ENCODE results near the gene ZFHX3. TPM values are rescaled to one million over a fixed set of nuclear protein-coding genes. Genes with fewer than 3 reads are reported as not detected.

Gene ZFHX3
- total and polyA plus RNA-seq, 9 of the 15 experiments (the other 6 are each of a cell fraction or from before 2014, with no cell fraction given), result 0.01 to 0.23 (median 0.06) TPM; not detected in 4

DNA sequence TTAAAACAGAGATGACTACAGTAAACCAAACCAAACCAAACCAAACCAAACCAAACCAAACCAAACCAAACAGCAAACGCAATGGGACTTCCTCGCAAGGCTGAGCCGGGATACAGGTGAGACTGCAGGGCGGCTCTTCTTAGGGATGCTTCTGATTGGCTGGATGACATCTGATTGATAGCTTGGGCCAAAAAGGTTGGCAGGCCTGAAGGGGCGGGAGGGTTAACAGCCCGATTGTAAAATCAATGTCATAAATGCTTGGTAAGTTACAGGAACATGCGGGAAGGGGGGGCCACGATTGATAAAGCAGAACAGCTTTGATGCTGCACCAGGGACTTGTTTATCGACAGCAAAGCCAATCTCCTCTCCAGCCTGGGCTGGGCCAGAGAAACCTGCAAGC is 86.1 kb downstream of the ZFHX3 start:
- Histone ChIP-seq H3K4me3 (no peak overlapping the region), H3K9me1 (ENCODE audit: control insufficient read depth, insufficient read depth, low read length) (no peaks in the 10 kb centered on the region), H3K9me3 (replicated peaks; ENCODE audit: control insufficient read depth, insufficient read depth, low read depth, low read length) (no peaks in the 10 kb centered on the region), H3K27ac (ENCODE audit: extremely low read depth, low read depth, low read length) (no peak overlapping the region), H3K4me2 (ENCODE audit: insufficient read depth, low read length) (no peak overlapping the region), H3K4me1 (replicated peaks in 1 of 2; ENCODE audit: control insufficient read depth in 2 of 2, insufficient read depth in 2 of 2, low read length in 2 of 2) (no peaks in the 10 kb centered on the region; a peak in 1 of 5 replicates), H3K27me3 (ENCODE audit: control insufficient read depth in 2 of 2, insufficient read depth in 2 of 2, low read length in 2 of 2) (peaks cover 46 to 70% of the 10 kb centered on the region in 2 experiments), H3K36me3 (ENCODE audit: control insufficient read depth, insufficient read depth, low read length) (no peaks in the 10 kb centered on the region), H4K20me1 (replicated peaks; ENCODE audit: control insufficient read depth, insufficient read depth, low read length) (no peaks in the 10 kb centered on the region), H3K79me2 (ENCODE audit: control insufficient read depth, insufficient read depth, low read length) (no peaks in the 10 kb centered on the region), H2AFZ (ENCODE audit: low read depth, low read length) (no peak overlapping the region), H3K9ac (ENCODE audit: insufficient read depth in 1 of 2, low read depth in 2 of 2, low read length in 2 of 2) (no peak overlapping the region)
- intact Hi-C loops (cut with micrococcal nuclease), result no loop called here
- ChIA-PET CTCF (ENCODE audit: low intra/inter-chr PET ratio) (no interaction called here), POLR2A (interaction anchor here (0.6 kb wide), 2 partner anchors 69 to 1307 kb away, joined by 3 read pairs; no protein-coding TSS in a partner anchor)
- WGBS (ENCODE audit: insufficient coverage, low coverage, missing lambda C conversion rate), result 3% methylated on average over 9 of the region's 9 CpGs
- DNase-seq (ENCODE audit: extremely low read depth in 1 of 4, low spot score in 3 of 4) (no peak), FAIRE-seq (no peak), ATAC-seq (no peak)
- in situ Hi-C loops (cut with MboI), result no loop called here
- TF ChIP-seq TBP (optimal IDR thresholded peaks at IDR 0.05; ENCODE audit: low read depth, low read length), result no peak
- TF ChIP-seq C11orf30 (IDR thresholded peaks at IDR 0.05; ENCODE audit: low read depth), result no peak
- TF ChIP-seq, protein P1, sequence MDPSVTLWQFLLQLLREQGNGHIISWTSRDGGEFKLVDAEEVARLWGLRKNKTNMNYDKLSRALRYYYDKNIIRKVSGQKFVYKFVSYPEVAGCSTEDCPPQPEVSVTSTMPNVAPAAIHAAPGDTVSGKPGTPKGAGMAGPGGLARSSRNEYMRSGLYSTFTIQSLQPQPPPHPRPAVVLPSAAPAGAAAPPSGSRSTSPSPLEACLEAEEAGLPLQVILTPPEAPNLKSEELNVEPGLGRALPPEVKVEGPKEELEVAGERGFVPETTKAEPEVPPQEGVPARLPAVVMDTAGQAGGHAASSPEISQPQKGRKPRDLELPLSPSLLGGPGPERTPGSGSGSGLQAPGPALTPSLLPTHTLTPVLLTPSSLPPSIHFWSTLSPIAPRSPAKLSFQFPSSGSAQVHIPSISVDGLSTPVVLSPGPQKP (CRISPR knock-in tag; IDR thresholded peaks at IDR 0.05), result no peak
- TF ChIP-seq BRF1 (IDR thresholded peaks at IDR 0.05; ENCODE audit: borderline replicate concordance, extremely low read depth, insufficient read length), result no peak
- TF ChIP-seq ZBTB33 (CRISPR knock-in tag; IDR thresholded peaks at IDR 0.05), result no peak
- TF ChIP-seq HNRNPUL1 (IDR thresholded peaks at IDR 0.05; ENCODE audit: low read length), result no peak
- TF ChIP-seq, protein P2, sequence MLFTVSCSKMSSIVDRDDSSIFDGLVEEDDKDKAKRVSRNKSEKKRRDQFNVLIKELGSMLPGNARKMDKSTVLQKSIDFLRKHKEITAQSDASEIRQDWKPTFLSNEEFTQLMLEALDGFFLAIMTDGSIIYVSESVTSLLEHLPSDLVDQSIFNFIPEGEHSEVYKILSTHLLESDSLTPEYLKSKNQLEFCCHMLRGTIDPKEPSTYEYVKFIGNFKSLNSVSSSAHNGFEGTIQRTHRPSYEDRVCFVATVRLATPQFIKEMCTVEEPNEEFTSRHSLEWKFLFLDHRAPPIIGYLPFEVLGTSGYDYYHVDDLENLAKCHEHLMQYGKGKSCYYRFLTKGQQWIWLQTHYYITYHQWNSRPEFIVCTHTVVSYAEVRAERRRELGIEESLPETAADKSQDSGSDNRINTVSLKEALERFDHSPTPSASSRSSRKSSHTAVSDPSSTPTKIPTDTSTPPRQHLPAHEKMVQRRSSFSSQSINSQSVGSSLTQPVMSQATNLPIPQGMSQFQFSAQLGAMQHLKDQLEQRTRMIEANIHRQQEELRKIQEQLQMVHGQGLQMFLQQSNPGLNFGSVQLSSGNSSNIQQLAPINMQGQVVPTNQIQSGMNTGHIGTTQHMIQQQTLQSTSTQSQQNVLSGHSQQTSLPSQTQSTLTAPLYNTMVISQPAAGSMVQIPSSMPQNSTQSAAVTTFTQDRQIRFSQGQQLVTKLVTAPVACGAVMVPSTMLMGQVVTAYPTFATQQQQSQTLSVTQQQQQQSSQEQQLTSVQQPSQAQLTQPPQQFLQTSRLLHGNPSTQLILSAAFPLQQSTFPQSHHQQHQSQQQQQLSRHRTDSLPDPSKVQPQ (CRISPR knock-in tag; IDR thresholded peaks at IDR 0.05; ENCODE audit: borderline replicate concordance), result no peak
- no TSS peak for BruUV-seq (replicated peaks)

Data from K562 (cell line).